Upper lobe of left lung (tissue), 4 donors: ENCODE data around the gene PLCB1.

Experiments used
- CTCF ChIP-seq, 6 experiments: fragments of 450-650 bp in 4 of 6; fragments of 200-600 bp in 2 of 6; sonication (generic) in 2 of 6; IDR thresholded peaks; one replicate each; pipeline ENCODE4 v1.5.1; 2016 to 2019; ENCODE audit warnings: antibody characterized with exemption in 6 of 6
- POLR2A ChIP-seq, 4 donors: fragments of 450-650 bp; IDR thresholded peaks; one replicate each; pipeline ENCODE4 v1.5.1; 2016 to 2017; ENCODE audit warnings: antibody characterized with exemption in 4 of 4, mild to moderate bottlenecking in 2 of 4
- POLR2AphosphoS5 ChIP-seq, 2 donors: sonication (generic); formaldehyde crosslinking; IDR thresholded peaks; one replicate each; pipeline ENCODE4 v1.5.1; 2017; ENCODE audit warnings: antibody characterized with exemption in 2 of 2

- TF ChIP-seq POLR2AphosphoS5 (IDR thresholded peaks at IDR 0.05) (no peak), CTCF (IDR thresholded peaks at IDR 0.05) (no peak), POLR2A (IDR thresholded peaks at IDR 0.05) (no peak)
Observed at GRCh38 chr20:8787090-8787489, 655.0 kb downstream of the PLCB1 start.
